GM23248 (cell line): ENCODE data around the gene NAIF1.

Experiments used
- EZH2 ChIP-seq: fragments of 200-600 bp; sonication (generic); IDR thresholded peaks from 2 replicates; pipeline ENCODE4 v1.6.1; 2018; ENCODE audit warnings: antibody characterized with exemption, mild to moderate bottlenecking; ENCODE audit not compliant: insufficient read depth, poor library complexity, severe bottlenecking
- EZH2phosphoT487 ChIP-seq: fragments of 200-600 bp; sonication (generic); IDR thresholded peaks from 2 replicates; pipeline ENCODE4 v1.6.1; 2018; ENCODE audit warnings: antibody characterized with exemption, moderate library complexity, mild to moderate bottlenecking, low read depth; ENCODE audit not compliant: insufficient read depth

- TF ChIP-seq EZH2phosphoT487: no peak
- TF ChIP-seq EZH2: no peak
These were observed 7.6 kb downstream of the NAIF1 start for GRCh38 chr9:128059365-128059983.
